GM18867 (cell line): Measurements from ENCODE around the gene VPS8.

Experiments
- ATAC-seq: cut with Tn5 transposase; IDR thresholded peaks from one replicate; pipeline ENCODE4 v1.9.1; 2021; ENCODE audit warnings: mild to moderate bottlenecking, moderate library complexity; ENCODE audit not compliant: unreplicated experiment

The VPS8 gene

GRCh38 chr3:185046603-185047002 is 234.6 kb downstream of the VPS8 start:
- no peak for ATAC-seq

DNA sequence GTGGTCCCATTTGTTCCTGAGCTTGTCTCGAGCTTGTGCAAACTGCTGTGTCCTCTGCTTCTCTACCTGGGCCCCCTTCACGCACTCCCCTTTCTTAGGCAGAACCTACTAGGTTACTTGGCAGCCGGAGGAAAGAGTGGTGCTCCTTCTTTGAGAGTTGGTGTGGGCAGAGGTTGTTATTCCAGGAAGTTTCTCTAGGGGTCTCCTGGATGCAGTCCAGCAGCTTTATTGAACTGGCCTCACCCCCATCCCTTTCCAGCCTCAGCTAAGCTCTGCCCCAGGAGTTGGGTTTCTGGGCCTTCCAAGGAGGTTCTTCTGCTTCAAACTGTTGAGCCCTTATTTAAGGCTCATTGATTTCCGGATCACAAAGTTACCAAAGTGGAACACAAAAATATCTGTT is 237.7 kb downstream of the VPS8 start:
- ATAC-seq = no peak

- ATAC-seq = no peak
These were observed 239.8 kb downstream of the VPS8 start for GRCh38 chr3:185051801-185052200.

DNA sequence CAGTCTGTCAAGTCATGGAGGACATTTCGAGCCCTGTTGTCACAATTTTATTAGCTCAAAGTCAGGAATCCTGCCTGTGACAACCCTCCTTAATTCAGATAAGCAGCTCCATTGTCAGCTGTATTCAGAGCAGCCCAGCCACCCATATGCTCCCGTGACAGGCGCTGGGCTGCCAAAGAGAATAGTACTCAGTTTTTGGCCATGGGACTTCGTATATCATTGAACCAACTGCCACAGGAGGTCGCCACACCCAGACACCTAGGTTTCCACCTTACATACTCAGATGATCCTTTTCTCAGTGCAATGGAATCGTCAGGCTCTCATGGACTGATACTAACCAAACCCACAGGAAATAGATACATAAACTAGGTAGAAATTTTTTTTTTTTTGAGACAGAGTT is 240.7 kb downstream of the VPS8 start:
- ATAC-seq = no peak

GRCh38 chr3:185056908-185057307 is 244.9 kb downstream of the VPS8 start:
- no peak for ATAC-seq

DNA sequence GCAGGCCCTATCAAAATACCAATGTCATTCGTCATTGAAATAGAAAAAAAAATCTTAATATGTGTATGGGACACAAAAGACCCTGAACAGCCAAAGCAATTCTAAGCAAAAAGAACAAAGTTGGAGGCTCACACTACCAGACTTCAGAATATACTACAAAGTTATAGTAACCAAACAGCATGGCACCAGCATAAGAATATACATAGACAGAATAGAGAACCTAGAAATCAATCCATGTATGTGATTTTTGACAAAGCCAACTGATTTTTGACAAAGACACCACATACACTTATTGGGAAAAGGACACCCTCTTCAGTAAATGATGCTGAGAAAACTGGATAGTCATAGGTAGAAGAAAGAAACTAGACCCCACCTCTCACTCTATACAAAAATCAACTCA is 245.9 kb downstream of the VPS8 start:
- no peak for ATAC-seq

DNA sequence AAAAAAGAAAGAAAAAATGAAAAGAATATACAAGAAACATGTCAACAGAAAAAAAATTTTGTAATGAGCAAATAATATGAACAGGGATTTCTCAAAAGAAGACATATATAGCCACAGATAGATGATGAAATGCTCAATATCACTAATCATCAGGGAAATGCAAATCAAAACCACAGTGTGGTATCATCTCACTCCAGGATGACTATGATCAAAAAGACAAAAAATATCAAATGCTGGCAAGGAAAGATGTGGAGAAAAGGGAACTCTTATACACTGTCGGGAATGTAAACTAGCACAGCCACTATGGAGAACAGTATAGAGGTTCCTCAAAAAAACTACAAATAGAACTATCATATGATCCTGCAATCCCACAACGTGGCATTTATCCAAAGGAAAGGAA is 246.8 kb downstream of the VPS8 start:
- ATAC-seq = no peak

- no peak for ATAC-seq
These were observed 247.8 kb downstream of the VPS8 start for GRCh38 chr3:185059766-185060165.

DNA sequence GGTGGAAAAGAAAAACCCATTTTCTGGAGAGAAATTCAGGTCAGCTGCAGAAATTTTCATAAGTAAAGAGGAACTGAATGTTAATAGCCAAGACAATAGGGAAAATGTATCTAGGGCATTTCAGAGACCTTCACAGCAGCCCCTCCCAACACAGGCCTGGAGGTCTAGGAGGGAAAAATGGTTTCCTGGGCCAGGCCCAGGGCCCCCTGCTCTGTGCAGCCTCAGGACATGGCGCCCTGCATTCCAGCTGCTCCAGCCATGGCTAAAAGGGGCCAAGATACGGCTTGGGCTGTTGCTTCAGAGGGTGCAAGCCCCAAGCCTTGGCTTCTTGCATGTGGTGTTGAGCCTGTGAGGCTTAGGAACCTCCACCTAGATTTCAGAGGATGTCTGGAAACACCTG is 248.7 kb downstream of the VPS8 start:
- ATAC-seq = no peak

GRCh38 chr3:185062191-185062590 is 250.2 kb downstream of the VPS8 start:
- ATAC-seq = no peak

- ATAC-seq = no peak
These were observed 251.5 kb downstream of the VPS8 start for GRCh38 chr3:185063431-185063830.

DNA sequence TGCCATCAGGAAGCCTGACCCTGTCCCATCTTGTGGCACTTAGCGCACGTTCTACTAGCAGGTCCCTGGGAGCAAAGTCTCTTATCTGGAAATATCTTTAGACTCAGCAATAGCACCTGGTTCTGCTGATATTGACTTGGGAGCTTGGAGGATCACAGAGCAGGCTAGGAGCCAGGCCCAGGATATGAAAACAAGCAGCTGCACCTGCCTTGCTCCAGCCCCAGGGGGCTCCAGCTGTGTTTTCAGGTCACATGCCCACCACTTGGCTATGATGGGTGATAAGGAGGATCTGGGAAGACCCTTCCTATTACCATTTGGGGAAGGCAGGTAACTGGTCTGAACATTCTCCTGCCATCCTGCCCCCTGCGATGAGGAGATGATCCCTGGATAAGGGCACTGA is 253.1 kb downstream of the VPS8 start:
- ATAC-seq = no peak

GRCh38 chr3:185066251-185066650 is 254.3 kb downstream of the VPS8 start:
- no peak for ATAC-seq

DNA sequence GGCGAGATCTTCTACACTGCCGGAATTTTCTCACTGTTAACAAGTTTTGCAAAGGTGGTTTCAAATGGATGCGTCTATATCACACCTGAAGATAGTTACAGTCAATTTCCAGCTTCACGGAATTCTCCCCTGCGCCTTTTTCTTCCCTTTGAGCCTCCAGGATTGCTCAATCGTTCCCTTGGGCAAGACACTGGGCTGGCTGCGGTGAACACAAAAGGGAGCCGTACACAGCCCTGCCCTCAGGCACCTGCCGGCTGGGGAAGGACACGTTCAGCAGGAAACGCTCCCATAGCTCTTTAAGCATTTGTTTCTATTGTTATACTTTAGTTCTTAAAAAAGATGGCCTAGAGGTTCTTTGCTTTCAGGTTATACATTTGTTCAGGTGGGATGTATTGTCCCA is 255.2 kb downstream of the VPS8 start:
- no peak for ATAC-seq

DNA sequence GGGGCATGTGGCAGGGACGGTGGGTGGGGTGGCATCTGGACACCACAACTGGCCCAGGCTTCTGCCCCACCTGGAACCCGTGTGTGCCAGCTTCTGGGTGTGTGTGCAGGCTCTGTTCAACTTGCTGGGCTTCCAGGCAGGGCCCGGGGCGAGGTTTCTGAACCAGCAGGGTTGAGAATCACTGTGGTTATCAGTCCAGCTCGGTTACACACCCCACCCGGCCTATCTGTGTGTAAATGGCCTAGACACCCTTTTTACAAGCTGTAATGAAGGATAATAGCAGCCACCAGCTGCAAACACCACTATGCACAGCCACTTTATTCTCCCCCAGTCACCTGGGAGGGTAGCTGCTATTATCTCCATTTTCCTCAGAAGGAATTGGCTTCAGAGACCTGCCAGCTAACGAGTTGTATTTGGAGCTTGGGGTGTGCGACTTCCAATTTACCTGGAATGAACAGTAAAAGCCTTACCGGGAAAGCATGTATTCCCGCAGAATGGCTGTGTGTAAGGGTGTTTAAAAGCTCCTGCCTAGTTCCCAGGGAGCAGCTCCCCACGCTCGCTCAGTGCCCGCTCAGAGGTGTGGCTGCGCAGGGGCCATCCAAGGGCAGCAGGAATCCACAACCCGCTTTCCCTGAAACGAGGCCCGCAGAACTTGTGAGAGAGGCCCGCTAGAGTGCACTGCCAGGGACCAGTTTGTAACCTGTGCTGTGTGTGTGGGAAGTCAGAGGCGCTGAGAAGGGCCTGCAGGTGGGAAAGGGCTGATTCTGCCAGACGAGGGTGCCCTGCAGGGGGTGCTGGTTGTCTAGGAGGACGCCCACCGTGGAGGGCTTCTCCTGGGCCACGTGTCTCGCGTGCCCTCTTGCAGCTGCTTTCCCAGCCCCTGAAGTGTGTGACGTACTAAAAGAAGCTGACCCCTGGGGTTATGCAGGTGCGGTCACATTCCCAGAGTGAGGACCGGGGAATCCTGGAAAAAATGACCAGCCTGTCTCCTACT is 257.4 kb downstream of the VPS8 start:
- ATAC-seq = no peak

DNA sequence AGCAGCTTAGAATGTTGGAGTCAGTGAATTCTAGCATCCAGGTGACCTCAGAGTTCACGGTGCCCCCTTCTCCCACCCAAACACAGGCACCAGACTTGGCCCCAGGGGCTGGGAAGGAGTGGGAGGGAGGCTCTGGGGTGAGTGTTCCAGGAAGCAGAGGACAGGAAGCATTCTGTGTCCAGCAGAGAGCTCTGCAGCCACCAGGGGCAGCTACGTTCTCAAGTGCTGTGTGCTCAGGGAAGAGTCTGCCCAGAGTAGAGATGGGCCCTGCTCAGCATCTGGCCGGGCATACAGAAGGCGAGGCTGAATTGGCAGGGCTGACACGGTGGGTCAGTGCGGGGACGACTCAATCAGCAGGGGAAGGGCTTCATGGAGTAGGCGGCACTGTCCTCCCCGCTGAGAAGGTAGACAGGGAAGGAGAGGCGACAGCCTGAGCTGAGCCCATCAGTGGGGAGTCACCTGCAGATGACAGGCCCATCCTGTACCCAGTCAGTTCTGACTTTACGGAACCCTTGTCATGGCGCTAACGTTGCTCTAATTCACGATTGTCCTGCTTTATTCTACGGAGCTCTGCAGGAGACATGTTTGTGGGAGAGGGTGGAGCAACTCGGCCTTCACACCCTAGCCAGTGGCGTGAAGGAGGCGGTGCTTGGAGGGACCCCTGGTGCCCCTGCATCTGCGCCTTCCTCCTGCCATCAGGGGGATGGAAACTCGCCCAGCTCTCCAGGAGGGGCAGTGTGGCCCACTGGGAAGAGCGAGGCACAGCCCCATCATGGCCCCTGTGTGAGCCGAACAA is 258.7 kb downstream of the VPS8 start:
- ATAC-seq = no peak

- no peak for ATAC-seq
These were observed 259.4 kb downstream of the VPS8 start for GRCh38 chr3:185071287-185071800.

DNA sequence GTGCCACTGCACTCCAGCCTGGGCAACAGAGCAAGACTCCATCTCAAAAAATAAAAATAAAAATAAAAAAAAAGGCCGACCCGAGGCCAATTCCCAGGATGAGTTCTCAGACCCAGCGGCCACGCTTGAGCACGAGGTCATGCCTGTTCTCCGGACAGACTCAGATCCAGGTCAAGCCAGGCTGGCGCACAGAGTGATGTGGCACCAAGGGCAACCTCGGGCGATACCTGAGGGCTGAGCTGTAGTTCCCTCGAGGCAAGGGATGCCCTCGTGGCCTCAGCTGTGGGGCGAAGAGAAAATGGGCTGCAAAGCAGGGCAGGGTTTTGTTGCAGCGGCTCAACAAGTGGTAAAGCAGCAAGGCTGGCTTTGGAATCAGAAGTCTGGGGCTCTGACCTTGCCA is 263.6 kb downstream of the VPS8 start:
- no peak for ATAC-seq

DNA sequence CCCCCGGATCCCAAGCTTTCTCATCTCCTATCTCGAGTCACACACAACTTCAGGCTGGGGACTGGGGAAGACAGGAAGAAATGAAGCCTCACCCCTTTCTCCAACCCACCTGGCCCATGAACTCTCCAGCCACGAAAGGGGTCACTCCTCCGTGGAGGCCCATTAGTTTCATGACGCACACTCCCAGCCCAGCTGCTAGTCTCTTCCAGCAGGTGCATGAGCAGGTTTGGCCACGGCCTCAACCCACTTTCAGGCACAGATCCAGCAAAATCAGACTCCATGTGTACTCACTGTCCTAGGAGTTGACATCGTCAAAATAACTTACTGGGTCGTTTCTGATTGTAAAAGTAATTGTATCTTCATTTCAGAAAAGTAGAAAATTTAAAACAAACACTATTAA is 264.3 kb downstream of the VPS8 start:
- no peak for ATAC-seq

DNA sequence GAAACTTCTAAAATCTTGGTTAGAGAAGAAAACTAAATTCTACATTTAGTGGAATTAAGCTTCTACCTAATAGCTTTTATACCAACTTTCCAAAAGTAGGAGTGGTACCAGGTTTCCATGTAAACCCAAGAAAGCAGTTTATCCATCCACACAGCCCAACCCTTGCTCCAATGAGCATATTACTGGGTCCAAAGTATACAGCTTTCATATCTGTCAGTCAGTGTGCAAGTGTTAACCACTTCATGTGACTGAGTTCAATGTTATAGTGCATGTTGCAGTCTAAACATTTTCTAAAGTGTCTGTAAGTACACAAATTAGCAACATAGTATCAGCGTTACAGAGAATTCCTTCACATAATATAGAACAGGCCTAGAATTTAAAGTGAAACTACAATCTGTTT is 267.7 kb downstream of the VPS8 start:
- ATAC-seq = no peak

- no peak for ATAC-seq
These were observed 269.6 kb downstream of the VPS8 start for GRCh38 chr3:185081521-185081920.

DNA sequence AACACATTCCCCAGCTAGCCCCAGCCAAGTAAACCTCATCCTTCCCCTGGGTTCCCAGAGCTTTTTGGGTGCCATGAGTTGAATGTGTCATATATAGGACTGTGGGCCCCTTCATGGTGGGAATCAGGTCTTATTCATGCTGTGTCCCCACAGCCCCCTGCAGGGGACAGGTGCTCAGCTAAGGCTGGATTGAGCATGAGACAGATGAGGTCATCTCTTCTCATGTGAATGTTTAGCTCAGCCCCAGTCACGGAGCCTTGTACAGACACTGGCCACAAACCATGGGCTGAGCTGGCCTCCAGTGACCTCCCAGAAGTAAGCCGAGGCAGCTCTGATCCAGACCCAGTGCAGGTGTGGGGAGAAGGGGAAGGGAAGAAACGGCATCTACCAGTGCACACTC is 270.2 kb downstream of the VPS8 start:
- no peak for ATAC-seq
